ENCODE measurements around the gene GBE1. TPM values are rescaled to one million over a fixed set of nuclear protein-coding genes. Genes with fewer than 3 reads are reported as not detected.

GBE1 gene
- total RNA-seq, 2 donors from 2014 or later, result 15.0 to 26.7 TPM

DNA sequence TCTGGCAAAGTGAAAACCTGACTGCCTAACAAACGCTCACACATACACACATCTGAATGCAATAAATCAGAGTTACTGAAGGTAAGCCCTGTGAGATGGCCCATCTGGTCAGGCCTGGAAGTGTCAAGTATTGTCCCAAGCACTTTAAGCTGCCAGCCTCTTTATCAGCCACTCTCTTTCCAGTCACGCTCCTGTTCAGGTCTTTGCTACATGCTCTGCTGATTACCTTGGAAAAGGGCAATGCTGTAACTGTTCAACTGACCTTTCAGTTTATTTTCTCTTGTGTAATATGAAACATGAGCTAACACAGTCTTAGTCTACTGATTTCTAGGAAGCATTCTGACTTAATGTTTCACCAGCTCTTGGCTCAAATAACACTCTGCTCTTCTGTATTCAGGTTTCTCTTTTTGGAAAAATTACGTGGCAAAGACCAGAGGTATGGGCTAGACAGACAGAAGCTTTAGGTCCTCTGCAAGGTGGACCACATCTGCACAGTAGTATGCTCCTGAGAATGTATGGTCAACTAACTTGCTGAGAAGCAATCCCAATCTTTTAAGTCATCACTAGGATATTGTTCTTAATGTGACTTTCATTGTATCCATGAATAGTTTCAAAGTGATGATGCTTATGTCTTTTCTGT lies 44.5 kb downstream of the GBE1 start:
- Histone ChIP-seq H3K9me3 (no peaks in the 10 kb centered on the region), H3K9ac (ENCODE audit: low read depth in 2 of 2, low read length in 2 of 2) (no peak overlapping the region), H3K4me3 (no peak overlapping the region), H3K36me3 (no peaks in the 10 kb centered on the region), H3K27me3 (no peaks in the 10 kb centered on the region), H3K27ac (no peak overlapping the region), H3K4me1 (no peaks in the 10 kb centered on the region)
- DNase-seq, result no peak
- intact Hi-C loops (cut with DNase I), result no loop called here
- TF ChIP-seq, protein P1, sequence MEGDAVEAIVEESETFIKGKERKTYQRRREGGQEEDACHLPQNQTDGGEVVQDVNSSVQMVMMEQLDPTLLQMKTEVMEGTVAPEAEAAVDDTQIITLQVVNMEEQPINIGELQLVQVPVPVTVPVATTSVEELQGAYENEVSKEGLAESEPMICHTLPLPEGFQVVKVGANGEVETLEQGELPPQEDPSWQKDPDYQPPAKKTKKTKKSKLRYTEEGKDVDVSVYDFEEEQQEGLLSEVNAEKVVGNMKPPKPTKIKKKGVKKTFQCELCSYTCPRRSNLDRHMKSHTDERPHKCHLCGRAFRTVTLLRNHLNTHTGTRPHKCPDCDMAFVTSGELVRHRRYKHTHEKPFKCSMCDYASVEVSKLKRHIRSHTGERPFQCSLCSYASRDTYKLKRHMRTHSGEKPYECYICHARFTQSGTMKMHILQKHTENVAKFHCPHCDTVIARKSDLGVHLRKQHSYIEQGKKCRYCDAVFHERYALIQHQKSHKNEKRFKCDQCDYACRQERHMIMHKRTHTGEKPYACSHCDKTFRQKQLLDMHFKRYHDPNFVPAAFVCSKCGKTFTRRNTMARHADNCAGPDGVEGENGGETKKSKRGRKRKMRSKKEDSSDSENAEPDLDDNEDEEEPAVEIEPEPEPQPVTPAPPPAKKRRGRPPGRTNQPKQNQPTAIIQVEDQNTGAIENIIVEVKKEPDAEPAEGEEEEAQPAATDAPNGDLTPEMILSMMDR (IDR thresholded peaks at IDR 0.05), result no peak

DNA sequence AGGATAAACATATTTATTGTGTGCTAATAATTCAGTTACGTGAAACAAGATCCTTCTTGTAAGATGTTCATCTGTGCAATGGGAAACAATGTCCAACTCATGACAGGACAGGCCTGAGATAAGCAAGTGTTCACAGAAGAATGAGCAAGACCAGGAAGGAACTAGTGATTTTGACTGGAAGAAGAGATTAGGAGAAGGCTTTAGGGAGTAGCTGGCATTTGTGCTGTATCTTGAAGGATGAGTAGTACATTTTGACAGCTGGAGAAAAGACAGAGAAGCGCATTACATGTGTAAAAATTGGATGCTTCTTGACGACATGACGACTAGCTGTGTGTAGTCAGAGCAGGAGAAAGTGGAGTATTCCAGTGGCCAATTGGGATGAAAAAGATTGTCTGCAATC lies 48.4 kb downstream of the GBE1 start:
- intact Hi-C loops (cut with DNase I), result no loop called here
- Histone ChIP-seq H3K4me1 (no peaks in the 10 kb centered on the region), H3K36me3 (no peaks in the 10 kb centered on the region), H3K27me3 (no peaks in the 10 kb centered on the region), H3K27ac (no peak overlapping the region), H3K4me3 (no peak overlapping the region), H3K9ac (ENCODE audit: low read depth in 2 of 2, low read length in 2 of 2) (no peak overlapping the region), H3K9me3 (no peaks in the 10 kb centered on the region)
- no peak for DNase-seq
- TF ChIP-seq, protein P1 (IDR thresholded peaks at IDR 0.05), result no peak

DNA sequence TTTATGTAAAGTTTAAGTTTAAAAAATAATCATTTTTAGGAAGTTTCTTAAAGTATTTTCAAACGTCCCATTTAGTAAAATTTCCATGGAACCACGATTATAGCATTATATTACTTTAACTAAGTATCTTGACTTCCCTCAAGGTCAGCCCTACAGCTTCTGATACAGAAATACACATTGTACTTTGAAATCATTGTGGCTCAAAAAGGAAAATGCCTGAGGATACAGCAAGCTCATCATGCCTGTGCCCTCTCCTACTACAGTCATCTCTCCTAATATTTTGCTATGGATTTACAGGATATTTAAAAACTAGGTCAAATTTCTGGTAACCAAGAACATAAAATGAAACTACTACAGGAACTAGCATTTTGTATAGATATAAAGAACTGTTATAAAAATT lies 51.8 kb downstream of the GBE1 start:
- Histone ChIP-seq H3K9me3 (no peaks in the 10 kb centered on the region), H3K9ac (ENCODE audit: low read depth in 2 of 2, low read length in 2 of 2) (no peak overlapping the region), H3K4me3 (no peak overlapping the region), H3K36me3 (no peaks in the 10 kb centered on the region), H3K27ac (no peak overlapping the region), H3K4me1 (no peaks in the 10 kb centered on the region), H3K27me3 (no peaks in the 10 kb centered on the region)
- TF ChIP-seq, protein P1 (IDR thresholded peaks at IDR 0.05), result no peak
- DNase-seq, result no peak
- intact Hi-C loops (cut with DNase I), result no loop called here

DNA sequence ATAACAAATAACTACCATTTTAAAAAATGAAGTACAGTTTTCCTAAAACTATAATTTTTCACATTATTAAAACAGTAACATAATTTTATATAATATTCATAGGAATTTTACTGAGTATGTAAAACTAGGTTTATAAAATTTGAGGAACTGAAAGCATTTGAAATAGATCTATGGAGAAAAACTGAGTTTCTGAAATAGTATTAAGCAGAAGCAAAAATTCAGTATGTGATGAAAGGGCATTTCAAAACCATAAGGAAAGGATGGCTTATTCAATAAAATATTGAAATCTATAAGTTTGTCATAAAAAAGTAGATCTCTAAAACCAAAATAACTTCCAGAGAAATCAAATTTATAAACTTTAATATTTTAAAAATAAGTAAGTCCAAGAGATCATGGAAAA lies 53.4 kb downstream of the GBE1 start:
- Histone ChIP-seq H3K4me1 (no peaks in the 10 kb centered on the region), H3K36me3 (no peaks in the 10 kb centered on the region), H3K27ac (no peak overlapping the region), H3K27me3 (no peaks in the 10 kb centered on the region), H3K9me3 (no peaks in the 10 kb centered on the region), H3K4me3 (no peak overlapping the region), H3K9ac (ENCODE audit: low read depth in 2 of 2, low read length in 2 of 2) (no peak overlapping the region)
- TF ChIP-seq, protein P1 (IDR thresholded peaks at IDR 0.05), result no peak
- intact Hi-C loops (cut with DNase I), result no loop called here
- no peak for DNase-seq

DNA sequence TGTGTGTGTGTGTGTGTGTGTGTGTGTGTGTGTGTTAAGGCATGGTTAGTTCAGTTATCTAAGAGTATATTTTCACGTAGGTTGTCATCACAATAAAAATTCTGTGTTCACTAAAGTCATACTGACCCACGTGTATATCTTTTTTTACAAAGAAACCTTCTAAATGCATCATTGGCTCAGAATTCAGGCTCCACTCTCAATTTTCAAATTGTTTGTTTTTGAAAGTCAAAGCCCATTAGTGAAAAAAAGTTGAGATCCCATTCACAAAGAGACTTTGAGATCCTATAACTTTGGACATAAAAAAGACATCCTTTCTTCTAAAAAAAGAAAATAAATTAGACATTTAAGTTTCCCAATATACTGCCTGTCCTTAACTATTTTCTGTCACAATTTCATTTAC lies 59.3 kb downstream of the GBE1 start:
- Histone ChIP-seq H3K27ac (no peak overlapping the region), H3K9me3 (no peaks in the 10 kb centered on the region), H3K36me3 (no peaks in the 10 kb centered on the region), H3K27me3 (no peaks in the 10 kb centered on the region), H3K4me1 (no peaks in the 10 kb centered on the region), H3K4me3 (no peak overlapping the region), H3K9ac (ENCODE audit: low read depth in 2 of 2, low read length in 2 of 2) (no peak overlapping the region)
- TF ChIP-seq, protein P1 (IDR thresholded peaks at IDR 0.05), result no peak
- intact Hi-C loops (cut with DNase I), result no loop called here
- DNase-seq, result no peak
